Colonic mucosa (tissue), 4 donors: Measurements from ENCODE around the gene RGL1. TPM values are rescaled to one million over a fixed set of nuclear protein-coding genes. Genes with fewer than 3 reads are reported as not detected.
A peak's percentile ranks its signal among the peaks of the same experiment; 100 is the strongest.

Experiments used
- DNase-seq: peaks from one replicate; pipeline ENCODE4 v3.0.0-alpha.2; 2020
- H3K27ac ChIP-seq: fragments of 200-600 bp; one replicate; pipeline ENCODE4 v1.8.0; 2021
- H3K27me3 ChIP-seq: fragments of 200-600 bp; one replicate; pipeline ENCODE4 v1.8.0; 2021
- H3K36me3 ChIP-seq: fragments of 200-600 bp; one replicate; pipeline ENCODE4 v1.8.0; 2021
- H3K4me1 ChIP-seq: fragments of 200-600 bp; one replicate; pipeline ENCODE4 v1.8.0; 2021; ENCODE audit warnings: mild to moderate bottlenecking
- H3K4me3 ChIP-seq: fragments of 200-600 bp; one replicate; pipeline ENCODE4 v1.8.0; 2021
- H3K9ac ChIP-seq, 2 donors: one replicate each; pipeline ENCODE4 v1.7.0; 2013; ENCODE audit warnings: control low read depth in 2 of 2, low read depth in 2 of 2, low read length in 2 of 2
- H3K9me3 ChIP-seq: fragments of 200-600 bp; one replicate; pipeline ENCODE4 v1.8.0; 2021
- intact Hi-C: fragments of 100-400 bp; cut with DNase I; formaldehyde crosslinking; loops from one replicate; pipeline ENCODE4 v1.14.1; 2022
- total RNA-seq, 2 donors: library from RNA; stranded (reverse); fragmentation: NEBNext Ultra II Directional in 1 of 2; extraction: Animal tissue kit (Norgen Biotek cat#: 25700) in 1 of 2; gene quantifications; one replicate each; pipeline ENCODE4 v1.2.1, GENCODE V29; 2021
- TF ChIP-seq, protein P1 (sequence below): fragments of 200-600 bp; IDR thresholded peaks from one replicate; pipeline ENCODE4 v1.8.0; 2022; ENCODE audit warnings: antibody characterized with exemption, mild to moderate bottlenecking
- donor health status: healthy.
- donor health status: DM: no; HTN: no; CAD: no.
- donor health status: DM: no; HTN: no; CAD: no.

Gene RGL1
- total RNA-seq, 2 donors from 2014 or later = 4.0 to 9.5 TPM

- Histone ChIP-seq H3K9me3 (no peaks in the 10 kb centered on the region), H3K9ac (no peak overlapping the region), H3K4me1 (no peaks in the 10 kb centered on the region), H3K27me3 (no peaks in the 10 kb centered on the region), H3K36me3 (no peaks in the 10 kb centered on the region), H3K27ac (no peak overlapping the region), H3K4me3 (no peak overlapping the region)
- no peak for DNase-seq
- TF ChIP-seq, protein P1, sequence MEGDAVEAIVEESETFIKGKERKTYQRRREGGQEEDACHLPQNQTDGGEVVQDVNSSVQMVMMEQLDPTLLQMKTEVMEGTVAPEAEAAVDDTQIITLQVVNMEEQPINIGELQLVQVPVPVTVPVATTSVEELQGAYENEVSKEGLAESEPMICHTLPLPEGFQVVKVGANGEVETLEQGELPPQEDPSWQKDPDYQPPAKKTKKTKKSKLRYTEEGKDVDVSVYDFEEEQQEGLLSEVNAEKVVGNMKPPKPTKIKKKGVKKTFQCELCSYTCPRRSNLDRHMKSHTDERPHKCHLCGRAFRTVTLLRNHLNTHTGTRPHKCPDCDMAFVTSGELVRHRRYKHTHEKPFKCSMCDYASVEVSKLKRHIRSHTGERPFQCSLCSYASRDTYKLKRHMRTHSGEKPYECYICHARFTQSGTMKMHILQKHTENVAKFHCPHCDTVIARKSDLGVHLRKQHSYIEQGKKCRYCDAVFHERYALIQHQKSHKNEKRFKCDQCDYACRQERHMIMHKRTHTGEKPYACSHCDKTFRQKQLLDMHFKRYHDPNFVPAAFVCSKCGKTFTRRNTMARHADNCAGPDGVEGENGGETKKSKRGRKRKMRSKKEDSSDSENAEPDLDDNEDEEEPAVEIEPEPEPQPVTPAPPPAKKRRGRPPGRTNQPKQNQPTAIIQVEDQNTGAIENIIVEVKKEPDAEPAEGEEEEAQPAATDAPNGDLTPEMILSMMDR = no peak
- intact Hi-C loops = loop anchor here (10.0 kb wide), 1 partner anchor 226 kb away; no protein-coding TSS in a partner anchor
Observed at GRCh38 chr1:183911285-183911684, 106.4 kb downstream of the RGL1 start.

GRCh38 chr1:183912265-183912886 lies 107.5 kb downstream of the RGL1 start:
- Histone ChIP-seq H3K27me3 (no peaks in the 10 kb centered on the region), H3K9ac (no peak overlapping the region), H3K4me3 (no peak overlapping the region), H3K27ac (peak overlapping the region; percentile 24), H3K9me3 (no peaks in the 10 kb centered on the region), H3K4me1 (no peaks in the 10 kb centered on the region), H3K36me3 (no peaks in the 10 kb centered on the region)
- TF ChIP-seq, protein P1 = no peak
- intact Hi-C loops = loop anchor here (10.0 kb wide), 1 partner anchor 228 kb away; no protein-coding TSS in a partner anchor
- DNase-seq = no peak

DNA sequence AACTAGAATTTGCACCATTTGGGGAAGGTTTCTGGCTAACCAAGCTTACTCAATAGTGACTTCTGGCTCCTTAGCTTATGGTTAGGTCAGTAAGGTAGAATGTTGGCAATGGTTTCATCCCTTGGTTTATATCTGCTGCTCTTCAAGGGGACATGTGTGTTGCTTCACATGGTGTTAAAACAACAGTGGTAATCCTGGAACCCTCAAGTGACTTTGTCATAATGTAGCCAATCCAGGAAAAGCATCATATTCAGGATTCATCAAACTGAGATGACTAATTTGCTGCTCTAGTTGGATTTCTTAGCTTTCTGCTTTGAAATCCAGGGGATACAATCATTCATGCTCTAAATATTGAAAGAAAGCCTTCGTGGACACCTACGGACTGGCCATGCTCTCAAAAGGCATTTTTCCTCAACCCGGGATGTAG lies 108.7 kb downstream of the RGL1 start:
- Histone ChIP-seq H3K27me3 (no peaks in the 10 kb centered on the region), H3K9me3 (no peaks in the 10 kb centered on the region), H3K4me1 (no peaks in the 10 kb centered on the region), H3K36me3 (no peaks in the 10 kb centered on the region), H3K27ac (no peak overlapping the region), H3K9ac (no peak overlapping the region), H3K4me3 (no peak overlapping the region)
- TF ChIP-seq, protein P1 = no peak
- no peak for DNase-seq
- intact Hi-C loops = loop anchor here (10.0 kb wide), 1 partner anchor 229 kb away; no protein-coding TSS in a partner anchor

- H3K4me1 ChIP-seq = no peaks in the 10 kb centered on the region
- H3K36me3 ChIP-seq = no peaks in the 10 kb centered on the region
- H3K9ac ChIP-seq = no peak overlapping the region
- no peak overlapping the region for H3K27ac ChIP-seq
- H3K4me3 ChIP-seq = no peak overlapping the region
- H3K27me3 ChIP-seq = no peaks in the 10 kb centered on the region
- TF ChIP-seq, protein P1 = no peak
- no peak for DNase-seq
- H3K9me3 ChIP-seq = no peaks in the 10 kb centered on the region
- intact Hi-C loops = loop anchor here (10.0 kb wide), 1 partner anchor 229 kb away; no protein-coding TSS in a partner anchor
Observed at GRCh38 chr1:183914276-183914675, 109.4 kb downstream of the RGL1 start.

DNA sequence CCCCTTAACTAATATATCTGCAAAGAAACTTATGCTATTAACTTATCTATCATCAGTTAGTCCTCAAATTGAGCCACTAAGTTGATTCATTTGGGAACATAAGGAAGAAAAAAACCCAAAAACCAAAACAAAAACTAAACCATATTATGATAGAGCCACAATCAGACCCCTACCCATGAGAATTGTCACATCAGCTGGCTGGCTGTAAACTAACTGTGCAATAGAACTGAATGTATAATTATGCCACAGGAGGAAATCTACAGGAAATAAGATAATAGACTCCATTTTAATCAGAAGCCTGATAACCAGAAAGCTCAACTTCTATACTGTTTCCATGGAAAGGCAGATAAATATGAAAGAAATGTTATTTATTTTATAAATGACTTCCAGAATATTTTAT lies 110.0 kb downstream of the RGL1 start:
- intact Hi-C loops = loop anchor here (10.0 kb wide), 1 partner anchor 230 kb away; no protein-coding TSS in a partner anchor
- Histone ChIP-seq H3K27me3 (no peaks in the 10 kb centered on the region), H3K9ac (no peak overlapping the region), H3K4me3 (no peak overlapping the region), H3K36me3 (no peaks in the 10 kb centered on the region), H3K4me1 (no peaks in the 10 kb centered on the region), H3K9me3 (no peaks in the 10 kb centered on the region), H3K27ac (no peak overlapping the region)
- TF ChIP-seq, protein P1 = no peak
- DNase-seq = no peak
